Panc1 (cell line): ENCODE data around the gene GALNT11. TPM values are rescaled to one million over a fixed set of nuclear protein-coding genes. Genes with fewer than 3 reads are reported as not detected.
"Not testable (repeated sequence)": the region's sequence is repeated elsewhere in the genome, so short reads cannot be mapped to it uniquely, and the experiment has no call there.

Source experiments
- ATAC-seq: fragments of 200-7000 bp; cut with Tn5 transposase; 2 replicates; pipeline ENCODE4 v1.9.1; 2020; ENCODE audit warnings: mild to moderate bottlenecking, moderate library complexity
- BruUV-seq: library from RNA; stranded (reverse); fragments of 400-500 nt; replicated peaks from 2 replicates; lab custom pipeline; 2021; lab: Mats Ljungman, UMichigan
- CTCF ChIA-PET: fragments of 300-600 bp; sonication (Branson Sonifier 250); formaldehyde crosslinking; loops from one replicate; lab custom pipeline; 2022; ENCODE audit warnings: antibody characterized with exemption; lab: Charles Lee
- POLR2A ChIA-PET: fragments of 300-600 bp; sonication (Branson Sonifier 250); formaldehyde crosslinking; loops from one replicate; lab custom pipeline; 2022; ENCODE audit warnings: antibody characterized with exemption; lab: Charles Lee
- DNase-seq: peaks from one replicate; pipeline ENCODE4 v3.0.0-alpha.2; 2010; ENCODE audit warnings: low read depth, low spot score
- H3K27ac ChIP-seq: 2 replicates; pipeline ENCODE4 v1.5.1; 2011; ENCODE audit warnings: mild to moderate bottlenecking, low read length, inconsistent platforms
- H3K27me3 ChIP-seq: fragments of 200-500 bp; sonication (Bioruptor generic); 2 replicates; pipeline ENCODE4 v1.6.0; 2014; ENCODE audit warnings: low read length, inconsistent platforms; ENCODE audit not compliant: control insufficient read depth, insufficient read depth
- H3K36me3 ChIP-seq: fragments of 200-500 bp; sonication (Bioruptor generic); 2 replicates; pipeline ENCODE4 v1.5.1; 2014; ENCODE audit warnings: inconsistent platforms, mild to moderate bottlenecking, low read length, moderate library complexity; ENCODE audit not compliant: control insufficient read depth, insufficient read depth
- H3K4me1 ChIP-seq: 2 replicates; pipeline ENCODE4 v1.5.1; 2011; ENCODE audit warnings: inconsistent platforms, mild to moderate bottlenecking, low read length, moderate library complexity; ENCODE audit not compliant: control insufficient read depth, insufficient read depth
- H3K4me3 ChIP-seq, 2 experiments: 2 replicates each; pipeline ENCODE4 v1.5.1; 2011 to 2012; ENCODE audit warnings: low read depth in 2 of 2, low read length in 2 of 2, mild to moderate bottlenecking in 2 of 2, inconsistent platforms in 1 of 2, moderate library complexity in 1 of 2
- H3K9me3 ChIP-seq: fragments of 200-500 bp; sonication (Bioruptor generic); 2 replicates; pipeline ENCODE4 v1.5.1; 2014; ENCODE audit warnings: low read depth, mild to moderate bottlenecking, inconsistent platforms, low read length, moderate library complexity; ENCODE audit not compliant: control insufficient read depth, insufficient read depth
- POLR2AphosphoS5 ChIP-seq: IDR thresholded peaks from 2 replicates; pipeline ENCODE4 v1.6.1; 2012; ENCODE audit warnings: mild to moderate bottlenecking, low read depth, low read length, moderate library complexity
- SIN3A ChIP-seq: IDR thresholded peaks from 2 replicates; pipeline ENCODE4 v1.6.1; 2012; ENCODE audit warnings: low read depth, mild to moderate bottlenecking, low read length, moderate library complexity, borderline replicate concordance; ENCODE audit not compliant: insufficient read depth
- TCF7L2 ChIP-seq: IDR thresholded peaks from 2 replicates; pipeline ENCODE4 v1.6.1; 2011; ENCODE audit warnings: mild to moderate bottlenecking, low read depth, low read length, inconsistent platforms
- in situ Hi-C: cut with HindIII; loops from 2 replicates; pipeline ENCODE4 v1.10.0; 2016; ENCODE audit warnings: low sequenced_read_pairs, low pct_unique_long_range_greater_than_20kb
- intact Hi-C: fragments of 100-400 bp; cut with micrococcal nuclease; formaldehyde crosslinking; loops from one replicate; pipeline ENCODE4 v1.10.0; 2022; ENCODE audit not compliant: unreplicated experiment
- total RNA-seq: library from RNA; stranded (reverse); gene quantifications from one replicate; pipeline ENCODE4 v1.2.1, GENCODE V29; 2021; ENCODE audit not compliant: unreplicated experiment
- TF ChIP-seq, protein P1 (sequence below): fragments of 450-650 bp; IDR thresholded peaks from 2 replicates; pipeline ENCODE4 v1.5.1; 2017; ENCODE audit warnings: mild to moderate bottlenecking
- TF ChIP-seq, protein P2 (sequence below), 2 experiments: IDR thresholded peaks; 2 replicates each; pipeline ENCODE4 v1.6.1; 2011 to 2012; ENCODE audit warnings: low read depth in 2 of 2, control low read depth in 1 of 2, low read length in 1 of 2, mild to moderate bottlenecking in 1 of 2, moderate library complexity in 1 of 2; ENCODE audit not compliant: insufficient read depth in 1 of 2

Gene GALNT11
- total RNA-seq, 1 experiment from 2014 or later = 48.7 TPM

GRCh38 chr7:152078786-152079185, 53.3 kb downstream of the GALNT11 start:
- no peaks in the 10 kb centered on the region for H3K27me3 ChIP-seq
- CTCF ChIA-PET = no interaction called here
- POLR2A ChIA-PET = no interaction called here
- H3K36me3 ChIP-seq = no peaks in the 10 kb centered on the region
- H3K27ac ChIP-seq = no peak overlapping the region
- intact Hi-C loops = no loop called here
- DNase-seq (no peak), ATAC-seq (no peak)
- no TSS peak for BruUV-seq
- in situ Hi-C loops = no loop called here
- H3K4me3 ChIP-seq = no peak overlapping the region
- peaks cover 36% of the 10 kb centered on the region for H3K4me1 ChIP-seq
- TF ChIP-seq SIN3A (no peak), TCF7L2 (no peak), POLR2AphosphoS5 (no peak)
- TF ChIP-seq, protein P1, sequence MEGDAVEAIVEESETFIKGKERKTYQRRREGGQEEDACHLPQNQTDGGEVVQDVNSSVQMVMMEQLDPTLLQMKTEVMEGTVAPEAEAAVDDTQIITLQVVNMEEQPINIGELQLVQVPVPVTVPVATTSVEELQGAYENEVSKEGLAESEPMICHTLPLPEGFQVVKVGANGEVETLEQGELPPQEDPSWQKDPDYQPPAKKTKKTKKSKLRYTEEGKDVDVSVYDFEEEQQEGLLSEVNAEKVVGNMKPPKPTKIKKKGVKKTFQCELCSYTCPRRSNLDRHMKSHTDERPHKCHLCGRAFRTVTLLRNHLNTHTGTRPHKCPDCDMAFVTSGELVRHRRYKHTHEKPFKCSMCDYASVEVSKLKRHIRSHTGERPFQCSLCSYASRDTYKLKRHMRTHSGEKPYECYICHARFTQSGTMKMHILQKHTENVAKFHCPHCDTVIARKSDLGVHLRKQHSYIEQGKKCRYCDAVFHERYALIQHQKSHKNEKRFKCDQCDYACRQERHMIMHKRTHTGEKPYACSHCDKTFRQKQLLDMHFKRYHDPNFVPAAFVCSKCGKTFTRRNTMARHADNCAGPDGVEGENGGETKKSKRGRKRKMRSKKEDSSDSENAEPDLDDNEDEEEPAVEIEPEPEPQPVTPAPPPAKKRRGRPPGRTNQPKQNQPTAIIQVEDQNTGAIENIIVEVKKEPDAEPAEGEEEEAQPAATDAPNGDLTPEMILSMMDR = no peak
- TF ChIP-seq, protein P2, sequence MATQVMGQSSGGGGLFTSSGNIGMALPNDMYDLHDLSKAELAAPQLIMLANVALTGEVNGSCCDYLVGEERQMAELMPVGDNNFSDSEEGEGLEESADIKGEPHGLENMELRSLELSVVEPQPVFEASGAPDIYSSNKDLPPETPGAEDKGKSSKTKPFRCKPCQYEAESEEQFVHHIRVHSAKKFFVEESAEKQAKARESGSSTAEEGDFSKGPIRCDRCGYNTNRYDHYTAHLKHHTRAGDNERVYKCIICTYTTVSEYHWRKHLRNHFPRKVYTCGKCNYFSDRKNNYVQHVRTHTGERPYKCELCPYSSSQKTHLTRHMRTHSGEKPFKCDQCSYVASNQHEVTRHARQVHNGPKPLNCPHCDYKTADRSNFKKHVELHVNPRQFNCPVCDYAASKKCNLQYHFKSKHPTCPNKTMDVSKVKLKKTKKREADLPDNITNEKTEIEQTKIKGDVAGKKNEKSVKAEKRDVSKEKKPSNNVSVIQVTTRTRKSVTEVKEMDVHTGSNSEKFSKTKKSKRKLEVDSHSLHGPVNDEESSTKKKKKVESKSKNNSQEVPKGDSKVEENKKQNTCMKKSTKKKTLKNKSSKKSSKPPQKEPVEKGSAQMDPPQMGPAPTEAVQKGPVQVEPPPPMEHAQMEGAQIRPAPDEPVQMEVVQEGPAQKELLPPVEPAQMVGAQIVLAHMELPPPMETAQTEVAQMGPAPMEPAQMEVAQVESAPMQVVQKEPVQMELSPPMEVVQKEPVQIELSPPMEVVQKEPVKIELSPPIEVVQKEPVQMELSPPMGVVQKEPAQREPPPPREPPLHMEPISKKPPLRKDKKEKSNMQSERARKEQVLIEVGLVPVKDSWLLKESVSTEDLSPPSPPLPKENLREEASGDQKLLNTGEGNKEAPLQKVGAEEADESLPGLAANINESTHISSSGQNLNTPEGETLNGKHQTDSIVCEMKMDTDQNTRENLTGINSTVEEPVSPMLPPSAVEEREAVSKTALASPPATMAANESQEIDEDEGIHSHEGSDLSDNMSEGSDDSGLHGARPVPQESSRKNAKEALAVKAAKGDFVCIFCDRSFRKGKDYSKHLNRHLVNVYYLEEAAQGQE (IDR thresholded peaks at IDR 0.05; ENCODE audit: insufficient read depth in 1 of 2, low read depth in 2 of 2, low read length in 1 of 2) = no peak
- H3K9me3 ChIP-seq = no peaks in the 10 kb centered on the region

GRCh38 chr7:152081088-152081487, 55.6 kb downstream of the GALNT11 start:
- no peak for DNase-seq
- no TSS peak for BruUV-seq
- TF ChIP-seq POLR2AphosphoS5 = peak; percentile 24; the same call in 1 of the 2 replicates
- TF ChIP-seq, protein P2 (IDR thresholded peaks at IDR 0.05; ENCODE audit: insufficient read depth in 1 of 2, low read depth in 2 of 2, low read length in 1 of 2) = no peak
- TF ChIP-seq, protein P1 = no peak
- peak; percentile 93 for TF ChIP-seq TCF7L2
- no peak for TF ChIP-seq SIN3A
- POLR2A ChIA-PET = interaction anchor here (0.6 kb wide), 1 partner anchor 83 kb away, joined by 13 read pairs; no protein-coding TSS in a partner anchor
- H3K4me3 ChIP-seq = no peak overlapping the region
- H3K27me3 ChIP-seq = no peaks in the 10 kb centered on the region
- no peak for ATAC-seq
- in situ Hi-C loops (no loop called here), intact Hi-C loops (no loop called here)
- CTCF ChIA-PET = no interaction called here
- no peaks in the 10 kb centered on the region for H3K36me3 ChIP-seq
- H3K4me1 ChIP-seq = peaks cover 24% of the 10 kb centered on the region
- no peak overlapping the region for H3K27ac ChIP-seq
- no peaks in the 10 kb centered on the region for H3K9me3 ChIP-seq

DNA sequence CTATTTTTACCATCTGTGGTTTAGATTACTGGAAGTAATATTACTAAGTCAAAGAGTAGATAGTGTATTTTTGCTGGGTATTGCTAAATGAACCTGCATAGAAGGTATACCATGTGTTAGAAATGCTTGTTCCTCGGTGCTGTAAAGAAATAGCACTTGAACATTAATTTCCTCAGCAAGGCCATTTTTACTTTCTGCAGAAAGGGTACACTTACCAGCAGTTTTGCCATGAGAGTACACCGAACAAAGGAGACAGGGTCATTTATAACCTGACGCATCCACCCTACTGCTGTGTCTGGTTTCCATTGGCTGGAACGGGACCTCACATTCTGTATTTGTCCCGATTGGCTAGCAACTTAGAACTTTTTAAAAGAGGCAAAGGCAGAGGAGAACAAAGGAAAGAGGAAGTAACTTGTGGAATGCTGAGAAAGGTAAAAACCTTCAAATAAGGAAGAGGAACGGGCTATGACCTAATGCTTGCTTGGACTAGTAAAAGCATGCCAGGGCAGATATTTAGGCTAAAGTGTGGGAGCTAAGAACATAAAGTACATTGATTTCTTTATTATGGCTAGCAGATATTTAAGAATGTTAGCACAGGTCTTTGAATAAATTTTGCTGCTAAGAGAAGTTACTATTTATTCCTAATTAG, 56.7 kb downstream of the GALNT11 start:
- CTCF ChIA-PET, H3K27ac ChIP-seq, intact Hi-C loops, in situ Hi-C loops, DNase-seq, ATAC-seq, H3K36me3 ChIP-seq, H3K27me3 ChIP-seq, POLR2A ChIA-PET, BruUV-seq, H3K4me3 ChIP-seq, H3K9me3 ChIP-seq: not testable (repeated sequence)
- H3K4me1 ChIP-seq = peaks cover 13% of the 10 kb centered on the region
